ENCODE measurements around the gene TMEM42. TPM values are rescaled to one million over a fixed set of nuclear protein-coding genes. Genes with fewer than 3 reads are reported as not detected.
A peak's percentile ranks its signal among the peaks of the same experiment; 100 is the strongest.

The TMEM42 gene
- total and polyA plus RNA-seq, 2 of the 13 experiments (the other 11 are each of a cell fraction or from before 2014, with no cell fraction given), result 5.5 to 24.5 TPM

DNA sequence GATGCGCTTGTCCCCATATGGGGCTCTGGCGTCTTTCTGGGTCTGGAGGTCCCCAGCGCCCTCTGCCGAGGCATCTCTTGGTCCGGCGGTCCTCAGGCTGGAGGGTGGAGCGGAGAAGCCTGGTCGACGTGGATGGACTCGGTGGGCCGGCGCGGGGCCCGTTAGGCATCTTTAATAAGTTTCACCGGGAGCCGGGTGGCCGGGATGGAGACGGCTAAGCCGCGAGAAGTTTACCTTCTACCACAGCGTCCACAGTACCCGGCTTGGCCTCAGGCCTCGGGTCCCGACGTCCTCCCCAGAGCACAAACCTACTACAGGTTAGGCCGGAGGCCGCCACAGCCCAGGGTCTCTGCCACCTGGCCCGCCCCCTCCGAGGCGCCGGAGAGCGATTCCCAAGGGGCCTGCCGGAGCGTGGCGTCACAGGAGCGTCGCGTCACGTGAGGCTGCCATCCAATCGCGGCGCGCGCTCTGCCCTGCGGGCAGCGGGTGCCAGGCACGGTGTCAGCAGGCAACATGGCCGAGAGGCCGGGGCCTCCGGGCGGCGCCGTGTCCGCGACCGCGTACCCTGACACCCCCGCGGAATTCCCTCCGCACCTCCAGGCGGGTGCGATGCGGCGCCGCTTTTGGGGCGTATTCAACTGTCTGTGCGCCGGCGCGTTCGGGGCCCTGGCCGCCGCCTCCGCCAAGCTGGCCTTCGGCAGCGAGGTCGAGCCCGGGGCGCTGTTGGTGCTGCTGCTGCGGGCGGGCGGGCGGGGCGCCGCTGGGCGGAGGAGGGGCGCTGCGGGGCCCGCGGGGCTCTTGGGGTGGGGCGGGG is at the start of gene TMEM42 (continued):
- TF ChIP-seq ZBTB40 (IDR thresholded peaks at IDR 0.05) (no peak), ZBTB40 (CRISPR knock-in tag; IDR thresholded peaks at IDR 0.05) (peak; percentile 54; the same call in 1 of the 2 replicates), YEATS4 (CRISPR knock-in tag; IDR thresholded peaks at IDR 0.05; ENCODE audit: borderline replicate concordance) (0 out of 2 replicates have a peak, but pooled peaks have one; percentile 73), HOXA5 (CRISPR knock-in tag; IDR thresholded peaks at IDR 0.05) (peak; percentile 50), HNF4G (IDR thresholded peaks at IDR 0.05; ENCODE audit: borderline replicate concordance, low read depth, low read length) (no peak), HNF4G (CRISPR knock-in tag; IDR thresholded peaks at IDR 0.05; ENCODE audit: borderline replicate concordance, low read depth) (peak; percentile 59; the same call in 1 of the 2 replicates), ZNF432 (CRISPR knock-in tag; IDR thresholded peaks at IDR 0.05; ENCODE audit: borderline replicate concordance) (no peak), NPAS2 (CRISPR knock-in tag; IDR thresholded peaks at IDR 0.05; ENCODE audit: borderline replicate concordance) (no peak), MEIS1 (CRISPR knock-in tag; IDR thresholded peaks at IDR 0.05; ENCODE audit: borderline replicate concordance) (no peak; the same call in 1 of the 2 replicates), ZNF44 (CRISPR knock-in tag; IDR thresholded peaks at IDR 0.05) (no peak), ZSCAN9 (CRISPR knock-in tag; IDR thresholded peaks at IDR 0.05; ENCODE audit: borderline replicate concordance) (no peak), CTCF (CRISPR knock-in tag; IDR thresholded peaks at IDR 0.05) (peak; percentile 63), ZBTB46 (CRISPR knock-in tag; IDR thresholded peaks at IDR 0.05; ENCODE audit: borderline replicate concordance) (no peak), ZNF550 (CRISPR knock-in tag; IDR thresholded peaks at IDR 0.05; ENCODE audit: borderline replicate concordance) (no peak)
- TF ChIP-seq, protein P1, sequence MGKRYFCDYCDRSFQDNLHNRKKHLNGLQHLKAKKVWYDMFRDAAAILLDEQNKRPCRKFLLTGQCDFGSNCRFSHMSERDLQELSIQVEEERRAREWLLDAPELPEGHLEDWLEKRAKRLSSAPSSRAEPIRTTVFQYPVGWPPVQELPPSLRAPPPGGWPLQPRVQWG (CRISPR knock-in tag; IDR thresholded peaks at IDR 0.05; ENCODE audit: borderline replicate concordance, low read depth), result no peak
